Natural killer cell (primary cell): ENCODE results near the gene ARHGAP26. TPM values are rescaled to one million over a fixed set of nuclear protein-coding genes. Genes with fewer than 3 reads are reported as not detected.
A peak's percentile ranks its signal among the peaks of the same experiment; 100 is the strongest.

Experiments used
- ATAC-seq, 3 donors: fragments of 150-1000 bp in 2 of 3; fragments of 200-7000 bp in 1 of 3; cut with Tn5 transposase; 1 replicate in 1 of 3; 2 replicates in 2 of 3; pipeline ENCODE4 v1.10.0; 2021; ENCODE audit warnings: mild to moderate bottlenecking in 2 of 3, moderate library complexity in 2 of 3
- DNase-seq, 2 donors: peaks; one replicate each; pipeline versions ENCODE4 v3.0.0 to v3.0.0-alpha.2; 2013 to 2021; ENCODE audit warnings: mixed read lengths in 1 of 2
- H3K27ac ChIP-seq: one replicate; pipeline ENCODE4 v1.5.1; 2013; ENCODE audit warnings: mild to moderate bottlenecking, low read length
- H3K27me3 ChIP-seq: one replicate; pipeline ENCODE4 v1.6.1; 2013; ENCODE audit warnings: low read length; ENCODE audit not compliant: control insufficient read depth, insufficient read depth
- H3K36me3 ChIP-seq: one replicate; pipeline ENCODE4 v1.6.1; 2013; ENCODE audit warnings: low read length; ENCODE audit not compliant: control insufficient read depth, insufficient read depth
- H3K4me1 ChIP-seq: one replicate; pipeline ENCODE4 v1.6.1; 2013; ENCODE audit warnings: low read length; ENCODE audit not compliant: control insufficient read depth, insufficient read depth
- H3K4me3 ChIP-seq: one replicate; pipeline ENCODE4 v1.5.1; 2013; ENCODE audit warnings: low read length
- H3K9me3 ChIP-seq: one replicate; pipeline ENCODE4 v1.6.1; 2013; ENCODE audit warnings: low read length; ENCODE audit not compliant: control insufficient read depth, insufficient read depth
- H3K27ac Mint-ChIP-seq, 2 donors: one replicate each; pipeline ENCODE4 v1.8.0; 2022; ENCODE audit warnings: mild to moderate bottlenecking in 2 of 2, mixed read lengths in 2 of 2, moderate library complexity in 1 of 2
- H3K27me3 Mint-ChIP-seq, 2 donors: one replicate each; pipeline ENCODE4 v1.8.0; 2022; ENCODE audit warnings: low read depth in 2 of 2, mixed read lengths in 2 of 2
- H3K36me3 Mint-ChIP-seq: one replicate; pipeline ENCODE4 v1.8.0; 2022; ENCODE audit warnings: mixed read lengths
- H3K4me1 Mint-ChIP-seq, 2 donors: one replicate each; pipeline ENCODE4 v1.8.0; 2022; ENCODE audit warnings: mixed read lengths in 2 of 2
- H3K4me3 Mint-ChIP-seq: one replicate; pipeline ENCODE4 v1.8.0; 2022; ENCODE audit warnings: mild to moderate bottlenecking, moderate library complexity, mixed read lengths
- H3K9me3 Mint-ChIP-seq, 2 donors: one replicate each; pipeline ENCODE4 v1.8.0; 2022; ENCODE audit warnings: mixed read lengths in 2 of 2
- CTCF ChIP-seq: fragments of 200-600 bp; IDR thresholded peaks from one replicate; pipeline ENCODE4 v1.8.0; 2022; ENCODE audit warnings: antibody characterized with exemption
- WGBS: methylation state at CpG from one replicate; pipeline ENCODE4 v1.1.7; 2013; ENCODE audit warnings: missing lambda C conversion rate; ENCODE audit not compliant: insufficient coverage; 5-methylcytosine and 5-hydroxymethylcytosine counted together
- intact Hi-C: fragments of 100-400 bp; cut with micrococcal nuclease; formaldehyde crosslinking; loops from one replicate; pipeline ENCODE4 v1.14.2; 2022
- total RNA-seq, 4 donors: library from RNA; stranded (reverse); fragments of 120-200 nt in 1 of 4; gene quantifications; one replicate each; pipeline versions ENCODE4 v1.2.3 to v1.2.4, GENCODE V29; 2013 to 2022

The ARHGAP26 gene
- total RNA-seq, 3 donors from 2014 or later (not counting 1 experiment from before 2014, with no cell fraction given), result 153 to 159 (median 158) TPM

GRCh38 chr5:142920849-142921612 lies 150.9 kb downstream of the ARHGAP26 start:
- no peaks in the 10 kb centered on the region for H3K9me3 ChIP-seq
- H3K4me1 ChIP-seq, result peaks cover 20% of the 10 kb centered on the region
- no peak for TF ChIP-seq CTCF
- H3K27ac Mint-ChIP-seq, result peak overlapping the region; percentile 86 to 98
- no peaks in the 10 kb centered on the region for H3K9me3 Mint-ChIP-seq
- 100% methylated on average over 1 of the region's 3 CpGs for WGBS
- H3K27ac ChIP-seq, result no peak overlapping the region
- DNase-seq (no peak), ATAC-seq (no peak)
- H3K4me3 ChIP-seq, result no peak overlapping the region
- peaks cover 38 to 39% of the 10 kb centered on the region in 2 donors for H3K4me1 Mint-ChIP-seq
- no peaks in the 10 kb centered on the region for H3K27me3 ChIP-seq
- intact Hi-C loops, result loop anchor here (10.0 kb wide), 1 partner anchor 304 kb away; no protein-coding TSS in a partner anchor
- peaks cover 24% of the 10 kb centered on the region for H3K36me3 ChIP-seq
- no peaks in the 10 kb centered on the region for H3K27me3 Mint-ChIP-seq
- H3K4me3 Mint-ChIP-seq, result no peak overlapping the region
- no peaks in the 10 kb centered on the region for H3K36me3 Mint-ChIP-seq

GRCh38 chr5:142922223-142922952 lies 152.2 kb downstream of the ARHGAP26 start:
- H3K27ac ChIP-seq, result peak overlapping the region; percentile 0
- Mint-ChIP-seq H3K27ac (peak overlapping the region; percentile 86 to 98), H3K36me3 (no peaks in the 10 kb centered on the region), H3K4me3 (no peak overlapping the region), H3K27me3 (no peaks in the 10 kb centered on the region), H3K4me1 (peaks cover 52 to 53% of the 10 kb centered on the region in 2 donors), H3K9me3 (no peaks in the 10 kb centered on the region)
- H3K27me3 ChIP-seq, result no peaks in the 10 kb centered on the region
- no peak overlapping the region for H3K4me3 ChIP-seq
- peak; percentile 52 to 66 (median 59) for ATAC-seq
- H3K9me3 ChIP-seq, result no peaks in the 10 kb centered on the region
- WGBS, result 86% methylated on average over 1 of the region's 1 CpG
- TF ChIP-seq CTCF, result peak; percentile 49
- H3K4me1 ChIP-seq, result peaks cover 28% of the 10 kb centered on the region
- intact Hi-C loops, result loop anchor here (1.0 to 10.0 kb wide), 2 partner anchors 302 to 903 kb away; no protein-coding TSS in a partner anchor
- DNase-seq, result peak in 1 of 2 donors; percentile 60
- H3K36me3 ChIP-seq, result peaks cover 17% of the 10 kb centered on the region

- no peak for TF ChIP-seq CTCF
These were observed 154.1 kb downstream of the ARHGAP26 start for GRCh38 chr5:142924135-142924883.

More at GRCh38 chr5:142924135-142924883, 154.1 kb downstream of the ARHGAP26 start:
- WGBS, result 80% methylated on average over 1 of the region's 1 CpG
- peaks cover 0 to 2% of the 10 kb centered on the region in 2 donors for H3K9me3 Mint-ChIP-seq
- no peaks in the 10 kb centered on the region for H3K27me3 Mint-ChIP-seq
- H3K9me3 ChIP-seq, result no peaks in the 10 kb centered on the region
- DNase-seq (peak in 1 of 2 donors; percentile 52), ATAC-seq (peak; percentile 32 to 57 (median 50))
- peak overlapping the region; percentile 22 for H3K4me3 Mint-ChIP-seq
- no peak overlapping the region for H3K4me3 ChIP-seq
- H3K27me3 ChIP-seq, result no peaks in the 10 kb centered on the region
- peak overlapping the region; percentile 54 for H3K27ac ChIP-seq
- peaks cover 69 to 71% of the 10 kb centered on the region in 2 donors for H3K4me1 Mint-ChIP-seq
- H3K27ac Mint-ChIP-seq, result peak overlapping the region; percentile 86 to 98
- peaks cover 12% of the 10 kb centered on the region for H3K36me3 ChIP-seq
- no peaks in the 10 kb centered on the region for H3K36me3 Mint-ChIP-seq
- intact Hi-C loops, result loop anchor here (1.0 to 10.0 kb wide), 2 partner anchors 78 to 300 kb away; no protein-coding TSS in a partner anchor
- peaks cover 37% of the 10 kb centered on the region for H3K4me1 ChIP-seq
